Suprapubic skin (tissue), 3 donors: ENCODE results near the gene FBXL22.

Source experiments
- CTCF ChIP-seq, 2 donors: fragments of 200-600 bp in 1 of 2; fragments of 450-650 bp in 1 of 2; sonication (generic) in 1 of 2; IDR thresholded peaks; one replicate each; pipeline ENCODE4 v1.5.1; 2016 to 2019; ENCODE audit warnings: antibody characterized with exemption in 2 of 2, mild to moderate bottlenecking in 1 of 2, moderate library complexity in 1 of 2
- EP300 ChIP-seq: sonication (generic); formaldehyde crosslinking; IDR thresholded peaks from one replicate; pipeline ENCODE4 v1.6.1; 2017; ENCODE audit warnings: antibody characterized with exemption
- POLR2A ChIP-seq, 2 donors: fragments of 450-650 bp; IDR thresholded peaks; one replicate each; pipeline ENCODE4 v1.6.1; 2017; ENCODE audit warnings: antibody characterized with exemption in 2 of 2, mild to moderate bottlenecking in 2 of 2, moderate library complexity in 2 of 2

- no peak for TF ChIP-seq EP300
- TF ChIP-seq CTCF (IDR thresholded peaks at IDR 0.05), result no peak
- TF ChIP-seq POLR2A (IDR thresholded peaks at IDR 0.05), result no peak
Observed at GRCh38 chr15:63609448-63609847, 12.3 kb downstream of the FBXL22 start.
